OCI-LY3 (cell line): ENCODE results near the gene NDST3.

Experiments used
- EZH2phosphoT487 ChIP-seq: fragments of 200-600 bp; shearing (Covaris generic); IDR thresholded peaks from 2 replicates; pipeline ENCODE4 v1.6.1; 2018; ENCODE audit warnings: antibody characterized with exemption, mixed run types, low read depth
- TF ChIP-seq, protein P1 (sequence below): fragments of 200-600, 300-600 bp; sonication (generic); IDR thresholded peaks from 2 replicates; pipeline ENCODE4 v1.5.1; 2014; ENCODE audit warnings: antibody characterized with exemption, low read length, low read depth

DNA sequence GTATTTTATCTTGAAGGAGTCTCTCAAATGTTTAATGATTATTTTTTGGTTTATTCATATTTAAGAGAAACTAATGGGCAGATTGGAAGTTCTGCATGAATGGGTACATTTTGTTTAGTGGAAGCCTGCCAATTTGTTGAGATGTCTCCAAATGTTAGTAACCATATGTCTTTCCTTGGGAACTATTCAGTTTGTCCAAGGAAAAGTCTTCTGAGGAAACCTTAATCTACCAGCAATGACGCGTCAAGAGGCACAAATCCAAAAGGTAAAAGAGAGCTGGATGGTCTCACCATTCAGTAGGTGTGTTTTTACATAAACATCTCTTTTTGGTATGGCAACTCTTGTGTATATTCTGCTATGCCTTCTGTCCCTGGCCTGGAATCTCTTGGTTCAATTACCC, 37.4 kb upstream of the NDST3 start:
- TF ChIP-seq EZH2phosphoT487 = no peak
- TF ChIP-seq, protein P1, sequence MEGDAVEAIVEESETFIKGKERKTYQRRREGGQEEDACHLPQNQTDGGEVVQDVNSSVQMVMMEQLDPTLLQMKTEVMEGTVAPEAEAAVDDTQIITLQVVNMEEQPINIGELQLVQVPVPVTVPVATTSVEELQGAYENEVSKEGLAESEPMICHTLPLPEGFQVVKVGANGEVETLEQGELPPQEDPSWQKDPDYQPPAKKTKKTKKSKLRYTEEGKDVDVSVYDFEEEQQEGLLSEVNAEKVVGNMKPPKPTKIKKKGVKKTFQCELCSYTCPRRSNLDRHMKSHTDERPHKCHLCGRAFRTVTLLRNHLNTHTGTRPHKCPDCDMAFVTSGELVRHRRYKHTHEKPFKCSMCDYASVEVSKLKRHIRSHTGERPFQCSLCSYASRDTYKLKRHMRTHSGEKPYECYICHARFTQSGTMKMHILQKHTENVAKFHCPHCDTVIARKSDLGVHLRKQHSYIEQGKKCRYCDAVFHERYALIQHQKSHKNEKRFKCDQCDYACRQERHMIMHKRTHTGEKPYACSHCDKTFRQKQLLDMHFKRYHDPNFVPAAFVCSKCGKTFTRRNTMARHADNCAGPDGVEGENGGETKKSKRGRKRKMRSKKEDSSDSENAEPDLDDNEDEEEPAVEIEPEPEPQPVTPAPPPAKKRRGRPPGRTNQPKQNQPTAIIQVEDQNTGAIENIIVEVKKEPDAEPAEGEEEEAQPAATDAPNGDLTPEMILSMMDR = no peak
